ENCODE results near the gene CCSER1.

DNA sequence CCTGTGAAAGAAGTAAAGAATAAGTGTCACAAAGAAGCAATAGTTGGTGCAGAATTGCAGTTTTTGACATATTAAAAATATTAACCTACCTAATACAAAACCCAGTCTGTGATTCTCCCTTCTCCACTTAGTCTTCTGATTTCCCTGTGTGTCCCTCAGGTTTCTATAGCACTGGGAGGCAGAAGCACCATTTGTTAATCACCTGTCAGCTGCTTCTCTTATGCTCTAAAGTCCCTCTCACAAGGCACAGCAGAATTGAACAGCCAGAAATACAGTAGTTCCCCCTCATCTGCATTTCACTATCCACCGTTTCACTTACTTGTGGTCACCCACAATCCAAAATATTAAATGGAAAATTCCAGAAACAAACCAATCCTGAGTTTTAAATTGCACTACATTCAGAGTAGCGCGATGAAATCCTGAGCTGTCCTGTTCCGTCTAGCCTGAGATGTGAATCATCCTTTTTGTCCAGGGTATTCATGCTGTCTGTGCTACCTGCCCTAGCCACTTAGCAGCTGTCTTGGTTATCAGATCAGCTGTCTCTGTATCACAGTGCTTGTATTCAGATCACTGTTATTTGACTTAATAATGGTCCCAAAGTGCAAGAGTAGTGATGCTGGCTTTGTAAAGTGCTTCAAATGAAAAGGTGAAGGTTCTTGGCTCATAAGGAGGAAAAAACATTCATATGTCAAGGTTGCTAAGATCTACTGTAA is 1192.5 kb downstream of the CCSER1 start:
- TF ChIP-seq, protein P1, sequence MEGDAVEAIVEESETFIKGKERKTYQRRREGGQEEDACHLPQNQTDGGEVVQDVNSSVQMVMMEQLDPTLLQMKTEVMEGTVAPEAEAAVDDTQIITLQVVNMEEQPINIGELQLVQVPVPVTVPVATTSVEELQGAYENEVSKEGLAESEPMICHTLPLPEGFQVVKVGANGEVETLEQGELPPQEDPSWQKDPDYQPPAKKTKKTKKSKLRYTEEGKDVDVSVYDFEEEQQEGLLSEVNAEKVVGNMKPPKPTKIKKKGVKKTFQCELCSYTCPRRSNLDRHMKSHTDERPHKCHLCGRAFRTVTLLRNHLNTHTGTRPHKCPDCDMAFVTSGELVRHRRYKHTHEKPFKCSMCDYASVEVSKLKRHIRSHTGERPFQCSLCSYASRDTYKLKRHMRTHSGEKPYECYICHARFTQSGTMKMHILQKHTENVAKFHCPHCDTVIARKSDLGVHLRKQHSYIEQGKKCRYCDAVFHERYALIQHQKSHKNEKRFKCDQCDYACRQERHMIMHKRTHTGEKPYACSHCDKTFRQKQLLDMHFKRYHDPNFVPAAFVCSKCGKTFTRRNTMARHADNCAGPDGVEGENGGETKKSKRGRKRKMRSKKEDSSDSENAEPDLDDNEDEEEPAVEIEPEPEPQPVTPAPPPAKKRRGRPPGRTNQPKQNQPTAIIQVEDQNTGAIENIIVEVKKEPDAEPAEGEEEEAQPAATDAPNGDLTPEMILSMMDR (IDR thresholded peaks at IDR 0.05), result no peak
- no peak for TF ChIP-seq POLR2A (IDR thresholded peaks at IDR 0.05)
